ENCODE measurements around the gene FANCC.

DNA sequence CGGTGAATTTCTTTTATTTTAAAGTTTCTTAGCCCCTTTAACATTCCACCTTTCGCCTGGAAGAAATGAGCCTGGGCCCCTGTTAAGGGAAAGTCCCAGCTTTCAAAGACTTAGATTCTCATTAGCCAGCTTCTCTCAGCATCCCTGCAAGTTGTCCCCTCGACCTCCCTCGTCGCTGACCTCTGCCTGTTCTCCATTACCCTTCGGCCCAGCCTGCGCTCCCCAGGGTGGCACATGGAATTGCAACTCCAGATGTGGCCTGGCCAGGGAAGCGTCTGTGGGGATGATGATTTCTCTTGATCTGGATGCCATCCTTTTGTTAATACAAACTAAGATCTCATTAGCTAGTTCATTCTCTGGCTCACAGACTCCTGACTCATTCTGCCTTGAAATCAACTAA lies 43.4 kb upstream of the FANCC start:
- TF ChIP-seq EZH2 (IDR thresholded peaks at IDR 0.05; ENCODE audit: insufficient read depth, poor library complexity, severe bottlenecking) (no peak), EZH2phosphoT487 (IDR thresholded peaks at IDR 0.05; ENCODE audit: insufficient read depth, low read depth) (no peak)
